Measurements from ENCODE around the gene ASB3. TPM values are rescaled to one million over a fixed set of nuclear protein-coding genes. Genes with fewer than 3 reads are reported as not detected.

The ASB3 gene
- total and polyA plus RNA-seq, 4 donors = 7.0 to 54.9 (median 18.1) TPM

GRCh38 chr2:53711271-53711780, 75.4 kb downstream of the ASB3 start:
- no peak overlapping the region for H3K27ac ChIP-seq (ENCODE audit: low read depth in 1 of 2, low read length in 1 of 2)
- H3K9me3 ChIP-seq (ENCODE audit: control insufficient read depth in 4 of 4, insufficient read depth in 3 of 4, low read length in 3 of 4) = peaks cover 0 to 4% (median 3%) of the 10 kb centered on the region in 4 donors
- WGBS, 2 donors = 95 to 97% methylated on average over 7 of the region's 7 CpGs
- no peak for ATAC-seq (ENCODE audit: insufficient read depth, low FRiP score)
- H3K27me3 ChIP-seq (ENCODE audit: control insufficient read depth in 3 of 3, insufficient read depth in 3 of 3, low read length in 2 of 3) = no peaks in the 10 kb centered on the region
- H3K36me3 ChIP-seq (ENCODE audit: control insufficient read depth in 4 of 4, insufficient read depth in 4 of 4, low read length in 4 of 4) = peaks cover 11 to 32% (median 22%) of the 10 kb centered on the region in 4 donors
- H3K4me3 ChIP-seq = no peak overlapping the region
- no peak for DNase-seq
- TF ChIP-seq CTCF (IDR thresholded peaks at IDR 0.05; ENCODE audit: control extremely low read depth, extremely low read depth) = no peak
- no peak overlapping the region for H3K9ac ChIP-seq (ENCODE audit: insufficient read depth in 1 of 2, low read length in 2 of 2)
- no peaks in the 10 kb centered on the region for H3K4me1 ChIP-seq (ENCODE audit: control insufficient read depth in 5 of 5, insufficient read depth in 5 of 5, low read length in 5 of 5)

GRCh38 chr2:53708988-53709387, 77.8 kb downstream of the ASB3 start:
- H3K9me3 ChIP-seq (ENCODE audit: control insufficient read depth in 4 of 4, insufficient read depth in 3 of 4, low read length in 3 of 4) = peaks cover 0 to 4% (median 3%) of the 10 kb centered on the region in 4 donors
- no peak for TF ChIP-seq CTCF (IDR thresholded peaks at IDR 0.05; ENCODE audit: control extremely low read depth, extremely low read depth)
- ATAC-seq (ENCODE audit: insufficient read depth, low FRiP score) = no peak
- peaks cover 6 to 30% (median 19%) of the 10 kb centered on the region in 4 donors for H3K36me3 ChIP-seq (ENCODE audit: control insufficient read depth in 4 of 4, insufficient read depth in 4 of 4, low read length in 4 of 4)
- no peak overlapping the region for H3K27ac ChIP-seq (ENCODE audit: low read depth in 1 of 2, low read length in 1 of 2)
- H3K4me1 ChIP-seq (ENCODE audit: control insufficient read depth in 5 of 5, insufficient read depth in 5 of 5, low read length in 5 of 5) = no peaks in the 10 kb centered on the region
- no peak overlapping the region for H3K4me3 ChIP-seq
- no peaks in the 10 kb centered on the region for H3K27me3 ChIP-seq (ENCODE audit: control insufficient read depth in 3 of 3, insufficient read depth in 3 of 3, low read length in 2 of 3)
- no peak overlapping the region for H3K9ac ChIP-seq (ENCODE audit: insufficient read depth in 1 of 2, low read length in 2 of 2)
- DNase-seq = no peak

- Histone ChIP-seq H3K27me3 (ENCODE audit: control insufficient read depth in 3 of 3, insufficient read depth in 3 of 3, low read length in 2 of 3) (no peaks in the 10 kb centered on the region), H3K9me3 (ENCODE audit: control insufficient read depth in 4 of 4, insufficient read depth in 3 of 4, low read length in 3 of 4) (no peaks in the 10 kb centered on the region), H3K4me3 (no peak overlapping the region), H3K36me3 (ENCODE audit: control insufficient read depth in 4 of 4, insufficient read depth in 4 of 4, low read length in 4 of 4) (peaks cover 4 to 9% (median 7%) of the 10 kb centered on the region in 4 donors), H3K4me1 (ENCODE audit: control insufficient read depth in 5 of 5, insufficient read depth in 5 of 5, low read length in 5 of 5) (no peaks in the 10 kb centered on the region), H3K27ac (ENCODE audit: low read depth in 1 of 2, low read length in 1 of 2) (no peak overlapping the region), H3K9ac (ENCODE audit: insufficient read depth in 1 of 2, low read length in 2 of 2) (no peak overlapping the region)
- DNase-seq = no peak
- ATAC-seq (ENCODE audit: insufficient read depth, low FRiP score) = no peak
- WGBS, 2 donors = 100% methylated on average over 2 of the region's 2 CpGs
- no peak for TF ChIP-seq CTCF (IDR thresholded peaks at IDR 0.05; ENCODE audit: control extremely low read depth, extremely low read depth)
Observed at GRCh38 chr2:53701221-53701620, 85.5 kb downstream of the ASB3 start.

- H3K4me1 ChIP-seq (ENCODE audit: control insufficient read depth in 5 of 5, insufficient read depth in 5 of 5, low read length in 5 of 5) = no peaks in the 10 kb centered on the region
- 96 to 100% methylated on average over 1 of the region's 1 CpG for WGBS, 2 donors
Observed at GRCh38 chr2:53697686-53698085, 89.1 kb downstream of the ASB3 start.

More at GRCh38 chr2:53697686-53698085, 89.1 kb downstream of the ASB3 start:
- no peak overlapping the region for H3K4me3 ChIP-seq
- DNase-seq (no peak), ATAC-seq (ENCODE audit: insufficient read depth, low FRiP score) (no peak)
- no peak for TF ChIP-seq CTCF (IDR thresholded peaks at IDR 0.05; ENCODE audit: control extremely low read depth, extremely low read depth)
- no peak overlapping the region for H3K27ac ChIP-seq (ENCODE audit: low read depth in 1 of 2, low read length in 1 of 2)
- no peaks in the 10 kb centered on the region for H3K9me3 ChIP-seq (ENCODE audit: control insufficient read depth in 4 of 4, insufficient read depth in 3 of 4, low read length in 3 of 4)
- peaks cover 4 to 12% (median 7%) of the 10 kb centered on the region in 4 donors for H3K36me3 ChIP-seq (ENCODE audit: control insufficient read depth in 4 of 4, insufficient read depth in 4 of 4, low read length in 4 of 4)
- H3K27me3 ChIP-seq (ENCODE audit: control insufficient read depth in 3 of 3, insufficient read depth in 3 of 3, low read length in 2 of 3) = no peaks in the 10 kb centered on the region
- no peak overlapping the region for H3K9ac ChIP-seq (ENCODE audit: insufficient read depth in 1 of 2, low read length in 2 of 2)
